Adrenal gland (tissue), 5 donors: ENCODE data around the gene HPSE.

Experiments used
- POLR2A ChIP-seq, 2 donors: fragments of 450-650 bp; IDR thresholded peaks; one replicate each; pipeline ENCODE4 v1.6.1; 2017; ENCODE audit warnings: antibody characterized with exemption in 2 of 2, mild to moderate bottlenecking in 2 of 2, moderate library complexity in 1 of 2
- TF ChIP-seq, protein P1 (sequence below), 6 experiments: fragments of 450-650 bp in 4 of 6; fragments of 200-600 bp in 2 of 6; sonication (generic) in 1 of 6; IDR thresholded peaks; 1 replicate in 5 of 6; 2 replicates in 1 of 6; pipeline versions ENCODE4 v1.5.1 to v1.8.0; 2016 to 2021; ENCODE audit warnings: antibody characterized with exemption in 6 of 6, mild to moderate bottlenecking in 2 of 6, moderate library complexity in 1 of 6
- donor health status: DM: no; HTN: no; CAD: no.

DNA sequence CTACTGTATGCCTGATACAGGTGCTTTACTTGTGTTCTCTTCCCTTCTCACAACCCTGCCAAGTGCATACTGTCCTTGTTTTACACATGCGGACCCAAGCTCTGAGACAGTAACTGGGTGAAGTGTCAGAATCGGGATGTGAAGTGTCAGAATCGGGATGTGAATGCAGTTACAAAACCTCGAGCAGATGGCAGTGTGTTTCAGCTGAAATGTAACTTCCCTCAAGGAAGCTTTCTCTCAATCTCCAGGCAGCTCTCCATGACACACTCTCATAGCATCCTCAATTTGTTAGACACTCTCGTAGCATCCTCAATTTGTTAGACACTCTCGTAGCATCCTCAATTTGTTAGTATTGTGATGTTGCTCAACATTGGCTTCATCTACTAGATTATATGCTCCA is 1.1 kb upstream of the HPSE start:
- TF ChIP-seq, protein P1, sequence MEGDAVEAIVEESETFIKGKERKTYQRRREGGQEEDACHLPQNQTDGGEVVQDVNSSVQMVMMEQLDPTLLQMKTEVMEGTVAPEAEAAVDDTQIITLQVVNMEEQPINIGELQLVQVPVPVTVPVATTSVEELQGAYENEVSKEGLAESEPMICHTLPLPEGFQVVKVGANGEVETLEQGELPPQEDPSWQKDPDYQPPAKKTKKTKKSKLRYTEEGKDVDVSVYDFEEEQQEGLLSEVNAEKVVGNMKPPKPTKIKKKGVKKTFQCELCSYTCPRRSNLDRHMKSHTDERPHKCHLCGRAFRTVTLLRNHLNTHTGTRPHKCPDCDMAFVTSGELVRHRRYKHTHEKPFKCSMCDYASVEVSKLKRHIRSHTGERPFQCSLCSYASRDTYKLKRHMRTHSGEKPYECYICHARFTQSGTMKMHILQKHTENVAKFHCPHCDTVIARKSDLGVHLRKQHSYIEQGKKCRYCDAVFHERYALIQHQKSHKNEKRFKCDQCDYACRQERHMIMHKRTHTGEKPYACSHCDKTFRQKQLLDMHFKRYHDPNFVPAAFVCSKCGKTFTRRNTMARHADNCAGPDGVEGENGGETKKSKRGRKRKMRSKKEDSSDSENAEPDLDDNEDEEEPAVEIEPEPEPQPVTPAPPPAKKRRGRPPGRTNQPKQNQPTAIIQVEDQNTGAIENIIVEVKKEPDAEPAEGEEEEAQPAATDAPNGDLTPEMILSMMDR (IDR thresholded peaks at IDR 0.05), result no peak
- TF ChIP-seq POLR2A (IDR thresholded peaks at IDR 0.05), result no peak
